Vagina (tissue), 2 donors: ENCODE results near the gene PNKD.

Experiments
- CTCF ChIP-seq, 3 experiments: fragments of 450-650 bp in 2 of 3; fragments of 200-600 bp in 1 of 3; sonication (generic) in 1 of 3; IDR thresholded peaks; one replicate each; pipeline ENCODE4 v1.5.1; 2017 to 2019; ENCODE audit warnings: antibody characterized with exemption in 3 of 3, mild to moderate bottlenecking in 2 of 3, moderate library complexity in 2 of 3
- POLR2A ChIP-seq, 2 donors: fragments of 450-650 bp; IDR thresholded peaks; one replicate each; pipeline ENCODE4 v1.6.1; 2017; ENCODE audit warnings: antibody characterized with exemption in 2 of 2, mild to moderate bottlenecking in 2 of 2, moderate library complexity in 2 of 2

- TF ChIP-seq POLR2A (IDR thresholded peaks at IDR 0.05) (no peak), CTCF (IDR thresholded peaks at IDR 0.05) (no peak)
Measured at GRCh38 chr2:218347172-218347571, 76.9 kb downstream of the PNKD start.
